IMR-90 (cell line): ENCODE results near the gene ADTRP. TPM values are rescaled to one million over a fixed set of nuclear protein-coding genes. Genes with fewer than 3 reads are reported as not detected.

ENCODE experiments used
- ATAC-seq: fragments of 200-7000 bp; cut with Tn5 transposase; 2 replicates; pipeline ENCODE4 v1.9.1; 2020; ENCODE audit warnings: low read depth, mild to moderate bottlenecking, moderate library complexity
- BruUV-seq: library from RNA; stranded (reverse); fragments of 400-500 nt; replicated peaks from 2 replicates; lab custom pipeline; 2021; lab: Mats Ljungman, UMichigan
- CTCF ChIA-PET: fragments of 300-600 bp; formaldehyde crosslinking; extraction: SDS; loops from one replicate; lab custom pipeline; 2021; ENCODE audit warnings: antibody characterized with exemption; lab: Yijun Ruan, JAX
- POLR2A ChIA-PET: fragments of 300-600 bp; sonication (Branson Sonifier 250); formaldehyde crosslinking; loops from one replicate; lab custom pipeline; 2022; ENCODE audit warnings: antibody characterized with exemption; ENCODE audit not compliant: unreplicated experiment; lab: Charles Lee
- DNase-seq: peaks from one replicate; pipeline ENCODE4 v3.0.0; 2013
- H2AFZ ChIP-seq: replicated peaks from 2 replicates; pipeline ENCODE3; 2013; ENCODE audit warnings: low read length, mild to moderate bottlenecking; ENCODE audit not compliant: poor library complexity
- H2AK5ac ChIP-seq: 2 replicates; pipeline ENCODE4 v1.6.1; 2013; ENCODE audit warnings: low read depth, low read length, inconsistent platforms
- H2AK9ac ChIP-seq: replicated peaks from 2 replicates; pipeline ENCODE3; 2013; ENCODE audit warnings: mild to moderate bottlenecking, low read depth, low read length, moderate library complexity; ENCODE audit not compliant: poor library complexity
- H2BK120ac ChIP-seq: 2 replicates; pipeline ENCODE4 v1.6.1; 2013; ENCODE audit warnings: low read depth, low read length, inconsistent platforms
- H2BK15ac ChIP-seq: 3 replicates; pipeline ENCODE4 v1.6.1; 2013; ENCODE audit warnings: low read depth, low read length, inconsistent platforms
- H2BK20ac ChIP-seq: 2 replicates; pipeline ENCODE4 v1.6.1; 2013; ENCODE audit warnings: low read depth, mild to moderate bottlenecking, inconsistent platforms, low read length, moderate library complexity
- H2BK5ac ChIP-seq: 2 replicates; pipeline ENCODE4 v1.6.1; 2013; ENCODE audit warnings: mild to moderate bottlenecking, low read depth, low read length, inconsistent platforms; ENCODE audit not compliant: poor library complexity, severe bottlenecking
- H3K14ac ChIP-seq: replicated peaks from 2 replicates; pipeline ENCODE4 v1.6.1; 2013; ENCODE audit warnings: low read depth, low read length, inconsistent platforms
- H3K18ac ChIP-seq: 2 replicates; pipeline ENCODE4 v1.6.1; 2013; ENCODE audit warnings: low read depth, low read length, control low read depth
- H3K23ac ChIP-seq: 2 replicates; pipeline ENCODE4 v1.6.1; 2013; ENCODE audit warnings: low read depth, low read length, inconsistent platforms
- H3K27ac ChIP-seq: 2 replicates; pipeline ENCODE4 v1.5.1; 2013; ENCODE audit warnings: mild to moderate bottlenecking, control low read depth, low read length; ENCODE audit not compliant: insufficient read depth
- H3K27me3 ChIP-seq: 2 replicates; pipeline ENCODE4 v1.6.1; 2013; ENCODE audit warnings: low read length; ENCODE audit not compliant: control insufficient read depth, insufficient read depth
- H3K36me3 ChIP-seq: 2 replicates; pipeline ENCODE4 v1.6.1; 2013; ENCODE audit warnings: low read length, mixed read lengths; ENCODE audit not compliant: control insufficient read depth, insufficient read depth
- H3K4ac ChIP-seq: 2 replicates; pipeline ENCODE4 v1.6.1; 2013; ENCODE audit warnings: low read depth, low read length, inconsistent platforms
- H3K4me1 ChIP-seq: 2 replicates; pipeline ENCODE4 v1.6.1; 2013; ENCODE audit warnings: low read length, mixed read lengths; ENCODE audit not compliant: control insufficient read depth, insufficient read depth
- H3K4me2 ChIP-seq: 2 replicates; pipeline ENCODE4 v1.6.1; 2013; ENCODE audit warnings: low read depth, mild to moderate bottlenecking, control low read depth, low read length, moderate library complexity
- H3K4me3 ChIP-seq: 2 replicates; pipeline ENCODE4 v1.5.1; 2013; ENCODE audit warnings: low read depth, mild to moderate bottlenecking, control low read depth, low read length, moderate library complexity; ENCODE audit not compliant: insufficient read depth
- H3K56ac ChIP-seq: 2 replicates; pipeline ENCODE4 v1.6.1; 2013; ENCODE audit warnings: low read length, inconsistent platforms; ENCODE audit not compliant: insufficient read depth; ENCODE audit errors: extremely low read depth
- H3K79me1 ChIP-seq, 2 experiments: 2 replicates each; pipeline ENCODE4 v1.6.1; 2013; ENCODE audit warnings: low read length in 2 of 2, inconsistent platforms in 1 of 2, low read depth in 1 of 2
- H3K9ac ChIP-seq: 2 replicates; pipeline ENCODE4 v1.6.1; 2013; ENCODE audit warnings: low read depth, low read length, control low read depth
- H3K9me1 ChIP-seq: 2 replicates; pipeline ENCODE4 v1.6.1; 2013; ENCODE audit warnings: low read length, inconsistent platforms; ENCODE audit not compliant: insufficient read depth
- H3K9me3 ChIP-seq: 2 replicates; pipeline ENCODE4 v1.6.1; 2013; ENCODE audit warnings: low read length; ENCODE audit not compliant: control insufficient read depth, insufficient read depth
- H4K20me1 ChIP-seq: 2 replicates; pipeline ENCODE4 v1.6.1; 2013; ENCODE audit warnings: low read length, inconsistent platforms; ENCODE audit not compliant: insufficient read depth
- H4K5ac ChIP-seq: 2 replicates; pipeline ENCODE4 v1.6.1; 2013; ENCODE audit warnings: mild to moderate bottlenecking, low read depth, low read length, control low read depth
- H4K8ac ChIP-seq, 2 experiments: 2 replicates each; pipeline ENCODE4 v1.6.1; 2013; ENCODE audit warnings: low read depth in 2 of 2, low read length in 2 of 2, control low read depth in 1 of 2, inconsistent platforms in 1 of 2
- H4K91ac ChIP-seq: 2 replicates; pipeline ENCODE4 v1.6.1; 2013; ENCODE audit warnings: low read depth, low read length, inconsistent platforms; ENCODE audit not compliant: insufficient read depth
- CEBPB ChIP-seq: IDR thresholded peaks from 2 replicates; pipeline ENCODE4 v1.6.1; 2012; ENCODE audit warnings: low read depth, low read length, improper control_type of control experiment
- CHD1 ChIP-seq: IDR thresholded peaks from 2 replicates; pipeline ENCODE4 v1.6.1; 2012; ENCODE audit warnings: low read depth, low read length, improper control_type of control experiment
- MAZ ChIP-seq: IDR thresholded peaks from 2 replicates; pipeline ENCODE4 v1.6.1; 2012; ENCODE audit warnings: low read depth, mild to moderate bottlenecking, low read length, improper control_type of control experiment, moderate library complexity, borderline replicate concordance
- POLR2A ChIP-seq: IDR thresholded peaks from 2 replicates; pipeline ENCODE4 v1.6.1; 2012; ENCODE audit warnings: mild to moderate bottlenecking, low read depth, low read length
- WGBS, 2 experiments: methylation state at CpG; one replicate each; pipeline versions ENCODE4 v1.1.5 to v1.1.7; 2013; ENCODE audit warnings: missing lambda C conversion rate in 2 of 2; ENCODE audit not compliant: insufficient read length in 1 of 2; ENCODE audit errors: extremely low coverage in 2 of 2; 5-methylcytosine and 5-hydroxymethylcytosine counted together
- dilution Hi-C: fragments of 300-500 bp; cut with HindIII; formaldehyde crosslinking; loops from one replicate; pipeline ENCODE4 v1.14.3; 2018; ENCODE audit warnings: low sequenced_read_pairs; ENCODE audit not compliant: unreplicated experiment
- in situ Hi-C: fragments of 300-500 bp; cut with MboI; formaldehyde crosslinking; loops from 3 replicates; pipeline ENCODE4 v1.14.3; 2019; ENCODE audit warnings: low sequenced_read_pairs, inconsistent platforms, mixed read lengths
- intact Hi-C: fragments of 100-400 bp; cut with micrococcal nuclease; formaldehyde crosslinking; loops from 2 replicates; pipeline ENCODE4 v1.10.0; 2022
- polyA plus RNA-seq, 3 experiments: library from polyadenylated mRNA; depleted of rRNA; stranded (reverse); fragments of >200 nt; gene quantifications; 2 replicates each; pipeline ENCODE4 v1.2.3, GENCODE V29; 2012; ENCODE audit warnings: low replicate concordance in 1 of 3
- total RNA-seq: library from RNA; depleted of rRNA; stranded (reverse); fragments of >200 nt; gene quantifications from 2 replicates; pipeline ENCODE4 v1.2.3, GENCODE V29; 2012

Gene ADTRP
- total and polyA plus RNA-seq, 2 of the 4 experiments (the other 2 are of a cell fraction), result 0.50 to 0.72 TPM

DNA sequence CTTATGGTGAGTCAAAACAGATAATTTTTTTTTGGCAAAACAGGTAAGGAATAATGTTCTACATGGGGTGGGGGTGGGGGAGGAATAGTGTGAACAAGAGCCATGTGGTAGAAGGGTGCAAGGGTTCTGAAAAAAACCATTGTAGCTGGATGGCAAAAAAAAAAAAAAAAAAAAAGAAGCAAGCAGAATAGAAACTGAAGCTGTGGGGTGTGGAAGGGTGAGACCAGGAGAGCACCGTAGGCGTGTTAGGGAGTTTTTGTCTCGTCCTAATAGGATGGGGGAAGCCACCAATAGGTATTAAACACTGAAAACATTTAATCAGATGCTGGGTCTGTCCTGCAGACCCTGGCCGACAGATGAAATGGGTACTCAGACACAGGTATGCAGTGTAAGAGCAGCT is 110.1 kb downstream of the ADTRP start:
- Histone ChIP-seq H2AK5ac (no peak overlapping the region), H3K18ac (no peak overlapping the region), H2BK5ac (no peak overlapping the region), H2AK9ac (no peak overlapping the region), H3K27me3 (no peaks in the 10 kb centered on the region), H4K5ac (no peak overlapping the region), H2AFZ (no peak overlapping the region), H2BK15ac (no peak overlapping the region), H3K4me3 (no peak overlapping the region), H3K56ac (no peak overlapping the region), H4K91ac (no peak overlapping the region), H3K9me3 (no peaks in the 10 kb centered on the region), H4K20me1 (no peaks in the 10 kb centered on the region), H2BK120ac (no peak overlapping the region), H3K9ac (no peak overlapping the region), H3K4me1 (no peaks in the 10 kb centered on the region; the same call in 1 of the 2 replicates), H3K9me1 (no peaks in the 10 kb centered on the region), H3K14ac (no peak overlapping the region), H3K79me1 (no peaks in the 10 kb centered on the region), H3K4me2 (no peak overlapping the region), H3K36me3 (no peaks in the 10 kb centered on the region), H3K4ac (no peak overlapping the region), H3K27ac (no peak overlapping the region), H3K23ac (no peak overlapping the region), H2BK20ac (no peak overlapping the region), H4K8ac (no peak overlapping the region)
- ATAC-seq (no peak), DNase-seq (no peak)
- no TSS peak for BruUV-seq
- intact Hi-C loops, result no loop called here
- dilution Hi-C loops, result no loop called here
- TF ChIP-seq POLR2A, result no peak
- no peak for TF ChIP-seq MAZ
- TF ChIP-seq CEBPB, result no peak
- TF ChIP-seq CHD1, result no peak
- in situ Hi-C loops, result no loop called here
- ChIA-PET CTCF (interaction anchor here (0.6 to 0.7 kb wide), 3 partner anchors 31 to 1021 kb away, joined by 3 to 4 read pairs (median 4); no protein-coding TSS in a partner anchor), POLR2A (interaction anchor here (0.6 kb wide), 1 partner anchor 193 kb away, joined by 5 read pairs; no protein-coding TSS in a partner anchor)
- no CpG with 5 or more reads among the region's 4 CpGs for WGBS, 2 experiments
